Measurements from ENCODE around the gene MARK4.

The MARK4 gene

DNA sequence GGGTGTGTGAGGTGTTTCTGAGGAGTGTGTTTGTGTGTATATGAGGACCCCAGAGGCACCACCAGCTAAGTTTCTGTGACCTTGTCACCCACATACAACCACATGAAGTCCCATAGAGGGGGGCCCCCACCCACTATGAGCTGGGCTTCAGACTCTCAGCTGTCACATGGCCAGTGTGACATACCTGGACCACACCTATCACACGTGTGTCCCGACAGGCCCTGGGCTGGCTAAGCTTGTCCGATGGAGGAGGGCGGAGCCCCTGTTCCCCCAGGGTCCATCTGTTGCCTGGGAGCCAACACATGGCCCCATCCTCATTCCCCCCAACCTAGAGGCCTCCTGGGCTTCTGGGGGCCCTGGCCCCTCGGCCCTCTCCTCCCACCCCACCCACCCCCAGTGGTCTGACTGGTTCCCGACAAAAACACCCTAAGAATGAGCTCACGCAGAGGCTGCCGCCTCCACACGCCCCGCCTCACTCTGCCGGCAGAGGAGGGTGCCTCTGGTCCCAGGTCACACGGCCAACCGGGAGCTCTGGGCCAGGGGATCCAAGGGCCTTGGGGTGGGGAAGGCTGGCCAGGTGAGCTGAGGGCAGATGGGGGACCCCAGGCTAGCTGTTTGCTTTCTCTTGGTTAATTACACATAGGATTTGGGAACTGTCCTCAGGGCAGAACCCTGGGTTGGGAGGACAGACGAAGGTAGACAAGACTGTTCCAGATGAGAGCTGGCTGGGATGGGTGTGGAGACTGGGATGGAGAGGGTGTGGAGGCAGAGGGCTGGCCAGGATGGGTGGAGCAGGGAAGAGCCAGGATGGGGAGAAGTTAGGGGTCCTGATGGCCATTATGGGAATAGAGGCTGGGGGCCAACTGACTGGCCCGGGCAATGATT, 93.8 kb downstream of the MARK4 start:
- no peak for DNase-seq

GRCh38 chr19:45345506-45345860, 94.4 kb downstream of the MARK4 start:
- no peak for DNase-seq

DNA sequence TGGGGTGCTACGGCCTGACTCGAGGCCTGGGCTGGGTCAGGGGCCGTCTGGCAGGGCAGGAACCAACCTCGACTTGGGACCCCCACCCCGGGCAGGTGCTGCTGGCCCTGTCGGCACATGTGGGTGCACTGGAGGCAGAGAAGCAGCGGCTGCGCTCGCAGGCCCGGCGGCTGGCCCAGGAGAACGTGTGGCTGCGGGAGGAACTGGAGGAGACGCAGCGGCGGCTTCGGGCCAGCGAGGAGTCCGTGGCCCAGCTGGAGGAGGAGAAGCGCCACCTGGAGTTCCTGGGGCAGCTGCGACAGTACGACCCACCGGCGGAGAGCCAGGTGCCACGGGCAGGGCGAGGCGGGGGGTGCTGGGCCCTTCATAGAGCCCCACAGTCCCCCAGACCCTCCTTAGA, 95.4 kb downstream of the MARK4 start:
- no peak for DNase-seq

- DNase-seq: no peak
Observed at GRCh38 chr19:45347570-45348366, 96.7 kb downstream of the MARK4 start.

DNA sequence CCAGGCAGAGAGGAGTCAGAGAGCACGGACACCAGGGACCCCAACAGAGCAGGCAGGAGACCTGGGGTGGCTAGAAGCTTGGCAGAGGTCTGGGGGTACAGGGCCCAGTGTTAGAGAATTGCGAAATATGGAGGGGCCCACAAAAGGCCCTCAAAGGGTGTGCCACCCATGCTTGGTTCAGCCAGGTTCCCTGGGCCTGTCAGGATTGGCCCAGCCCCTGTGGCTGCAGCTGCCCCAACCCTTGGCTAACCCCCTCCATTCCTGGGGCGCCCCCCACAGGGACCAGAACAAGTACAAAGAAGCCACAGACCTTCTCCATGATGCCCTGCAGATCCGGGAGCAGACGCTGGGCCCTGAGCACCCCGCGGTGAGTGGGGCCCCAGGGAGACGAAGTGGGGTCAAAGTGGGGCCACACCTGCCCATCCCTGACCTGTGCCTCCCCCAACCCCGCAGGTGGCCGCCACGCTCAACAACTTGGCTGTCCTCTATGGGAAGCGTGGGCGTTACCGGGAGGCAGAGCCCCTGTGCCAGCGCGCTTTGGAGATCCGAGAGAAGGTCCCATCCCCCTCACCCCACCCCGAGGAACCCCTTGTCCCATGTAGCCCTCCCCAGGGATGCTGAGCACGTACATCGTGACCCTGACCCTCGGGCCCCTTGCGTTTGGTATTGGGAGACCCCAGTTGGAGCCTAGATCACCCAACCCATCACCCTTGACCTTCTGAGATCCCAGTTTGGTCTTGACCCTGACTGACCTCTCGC, 97.5 kb downstream of the MARK4 start:
- no peak for DNase-seq

DNA sequence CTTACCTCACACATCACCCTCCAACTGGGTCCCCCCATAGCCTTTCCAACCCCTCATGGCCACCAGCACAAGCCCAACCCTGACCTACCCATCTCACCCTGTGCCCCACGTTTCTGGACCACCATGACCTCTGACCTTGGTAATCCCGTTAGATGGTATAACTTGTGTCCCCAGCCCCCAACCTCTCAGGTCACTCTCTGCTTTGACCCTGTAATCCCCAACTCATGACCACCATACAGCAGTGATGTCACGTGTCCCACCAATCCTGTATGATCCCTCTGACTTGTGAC, 98.0 kb downstream of the MARK4 start:
- no peak for DNase-seq

GRCh38 chr19:45349430-45349941, 98.4 kb downstream of the MARK4 start:
- no peak for DNase-seq

- no peak for DNase-seq
Observed at GRCh38 chr19:45350477-45351058, 99.5 kb downstream of the MARK4 start.

GRCh38 chr19:45351401-45351952, 100.4 kb downstream of the MARK4 start:
- no peak for DNase-seq

DNA sequence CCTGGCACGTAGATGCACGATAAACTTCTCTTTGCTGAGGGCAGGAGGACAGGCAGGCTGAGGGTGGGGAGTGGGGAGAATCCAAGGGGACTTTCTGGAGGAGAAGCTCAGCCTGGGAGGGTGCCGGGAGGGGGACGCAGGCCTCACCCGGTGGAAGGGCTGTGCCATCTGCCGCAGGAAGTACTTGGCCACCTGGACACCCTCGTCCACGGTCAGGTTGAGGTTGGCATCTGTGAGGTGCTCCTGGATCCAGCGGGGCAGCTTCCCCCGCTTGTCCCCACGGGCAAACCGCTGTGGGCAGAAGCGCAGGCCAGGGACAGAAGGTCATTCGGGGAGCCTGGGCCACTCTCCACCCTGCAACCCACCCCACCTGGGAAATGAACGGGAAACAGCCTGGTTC, 101.0 kb downstream of the MARK4 start:
- DNase-seq: no peak

- no peak for DNase-seq
Observed at GRCh38 chr19:45352471-45352870, 101.4 kb downstream of the MARK4 start.

DNA sequence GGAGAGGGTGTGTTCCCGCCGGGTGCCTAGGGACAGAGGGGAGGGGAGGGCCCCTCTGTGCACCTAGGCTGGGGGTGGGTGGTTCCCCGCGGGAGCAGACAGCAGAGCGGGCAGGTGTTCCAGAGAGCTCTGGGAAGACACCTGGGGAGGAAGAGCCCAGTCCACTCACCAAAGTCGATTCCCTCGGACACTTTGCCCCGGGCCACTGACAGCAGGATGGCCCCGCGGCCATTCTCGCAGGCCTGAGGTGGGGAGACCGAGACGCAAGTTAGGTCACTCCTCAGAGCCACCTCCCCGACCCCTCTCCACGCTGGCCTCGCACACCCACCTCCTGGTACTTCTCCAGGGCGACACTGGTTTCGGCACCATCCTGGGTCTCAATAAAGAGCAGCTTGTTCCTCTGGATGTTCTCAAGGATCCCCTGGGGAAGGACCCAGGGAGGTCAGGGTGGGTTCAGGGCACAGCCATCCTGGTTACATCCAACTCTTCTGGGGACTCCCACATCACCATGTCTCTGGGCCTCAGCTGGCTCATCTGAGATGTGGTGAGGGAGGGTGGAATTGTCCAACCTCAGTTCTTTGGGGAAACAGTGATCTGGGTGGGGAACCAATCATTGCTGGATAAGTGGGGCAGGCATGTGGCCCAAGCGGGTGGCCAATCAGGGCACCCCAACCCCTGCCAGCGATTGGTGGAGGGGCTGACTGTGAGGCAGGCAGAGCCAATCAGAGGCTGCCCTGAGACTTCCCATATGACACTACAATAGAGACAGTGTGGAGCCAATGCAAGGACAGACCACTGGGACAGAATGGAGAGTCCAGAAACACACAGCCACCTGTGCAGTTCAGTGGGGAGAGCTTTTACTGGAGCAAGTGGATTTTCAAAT, 102.1 kb downstream of the MARK4 start:
- no peak for DNase-seq

GRCh38 chr19:45354241-45354842, 103.3 kb downstream of the MARK4 start:
- no peak for DNase-seq

Measured in NCI-H748 treated with DMSO at 0.1 percent for 48 hours (cell line).